NCI-H1930 (cell line): ENCODE results near the gene IRF5.
"Not testable (repeated sequence)": the region's sequence is repeated elsewhere in the genome, so short reads cannot be mapped to it uniquely, and the experiment has no call there.

Source experiments
- DNase-seq, 2 experiments: peaks; one replicate each; lab custom pipeline; 2025; lab: John Stamatoyannopoulos, UW

The IRF5 gene

GRCh38 chr7:128939861-128940410, 2.2 kb downstream of the IRF5 start:
- no peak for DNase-seq

GRCh38 chr7:128940494-128941322, 3.0 kb downstream of the IRF5 start:
- DNase-seq: no peak

- DNase-seq: no peak
These were observed 3.7 kb downstream of the IRF5 start for GRCh38 chr7:128941323-128941890.

- no peak for DNase-seq
These were observed 4.3 kb downstream of the IRF5 start for GRCh38 chr7:128941946-128942526.

- DNase-seq: not testable (repeated sequence)
These were observed 5.5 kb downstream of the IRF5 start for GRCh38 chr7:128943251-128943650.

GRCh38 chr7:128944487-128945236, 6.9 kb downstream of the IRF5 start:
- DNase-seq: no peak

- DNase-seq: no peak
These were observed 8.1 kb downstream of the IRF5 start for GRCh38 chr7:128945668-128946366.

- DNase-seq: no peak
These were observed 9.5 kb downstream of the IRF5 start for GRCh38 chr7:128946936-128947830.

GRCh38 chr7:128947854-128948253, 10.1 kb downstream of the IRF5 start:
- no peak for DNase-seq

- DNase-seq: no peak
These were observed 10.7 kb downstream of the IRF5 start for GRCh38 chr7:128948312-128948973.

- no peak for DNase-seq
These were observed 11.4 kb downstream of the IRF5 start for GRCh38 chr7:128948976-128949760.

GRCh38 chr7:128951296-128951695, 13.6 kb downstream of the IRF5 start:
- no peak for DNase-seq

- no peak for DNase-seq
These were observed 16.4 kb downstream of the IRF5 start for GRCh38 chr7:128954150-128954549.

GRCh38 chr7:128954830-128955802, 17.4 kb downstream of the IRF5 start:
- peak in 1 of 2 experiments; percentile 30 for DNase-seq

- DNase-seq: no peak
These were observed 18.3 kb downstream of the IRF5 start for GRCh38 chr7:128955981-128956380.

- DNase-seq: no peak
These were observed 21.6 kb downstream of the IRF5 start for GRCh38 chr7:128959296-128959695.

GRCh38 chr7:128961030-128961659, 23.4 kb downstream of the IRF5 start:
- DNase-seq: no peak
